HEK293 (cell line): ENCODE data around the gene LPIN1.

Source experiments
- CTCF ChIA-PET: fragments of 350-600 bp; formaldehyde crosslinking; extraction: SDS; loops from one replicate; lab custom pipeline; 2021; ENCODE audit warnings: antibody characterized with exemption; lab: Yijun Ruan, JAX
- POLR2A ChIA-PET: fragments of 300-600 bp; formaldehyde crosslinking; extraction: SDS; loops from one replicate; lab custom pipeline; 2020; ENCODE audit warnings: antibody characterized with exemption, inconsistent platforms; lab: Yijun Ruan, JAX
- H3K27ac ChIP-seq: fragments of 200-500 bp; sonication (Bioruptor generic); 2 replicates; pipeline ENCODE4 v1.5.1; 2014; ENCODE audit warnings: low read depth, low read length, control low read depth, inconsistent platforms; ENCODE audit errors: extremely low read depth
- H3K36me3 ChIP-seq, 2 experiments: fragments of 200-500 bp in 1 of 2; sonication (Bioruptor generic) in 1 of 2; 1 replicate in 1 of 2; 2 replicates in 1 of 2; pipeline ENCODE4 v1.5.1; 2014 to 2017; ENCODE audit warnings: inconsistent platforms in 2 of 2, low read length in 2 of 2; ENCODE audit not compliant: control insufficient read depth in 2 of 2, insufficient read depth in 1 of 2
- H3K4me1 ChIP-seq: fragments of 200-500 bp; sonication (Bioruptor generic); 2 replicates; pipeline ENCODE4 v1.5.1; 2014; ENCODE audit warnings: mild to moderate bottlenecking, low read length, inconsistent platforms; ENCODE audit not compliant: control insufficient read depth, insufficient read depth
- H3K4me3 ChIP-seq: 2 replicates; pipeline ENCODE4 v1.5.1; 2011; ENCODE audit warnings: low read depth, mild to moderate bottlenecking, control low read depth, low read length, moderate library complexity
- H3K9me3 ChIP-seq: fragments of 200-500 bp; sonication (Bioruptor generic); 2 replicates; pipeline ENCODE4 v1.5.1; 2014; ENCODE audit warnings: low read depth, low read length, inconsistent platforms; ENCODE audit not compliant: control insufficient read depth, insufficient read depth
- ELK4 ChIP-seq: IDR thresholded peaks from 2 replicates; pipeline ENCODE4 v1.6.1; 2011; ENCODE audit warnings: mild to moderate bottlenecking, low read depth, low read length, borderline replicate concordance
- HIC1 ChIP-seq: fragments of 450-650 bp; formaldehyde crosslinking; IDR thresholded peaks from 2 replicates; pipeline ENCODE4 v1.5.1; 2016; ENCODE audit warnings: missing biosample characterization, missing genetic modification characterization
- KLF16 ChIP-seq: fragments of 450-650 bp; formaldehyde crosslinking; IDR thresholded peaks from 2 replicates; pipeline ENCODE4 v1.5.1; 2017; ENCODE audit warnings: missing biosample characterization, missing genetic modification characterization
- MZF1 ChIP-seq: fragments of 450-650 bp; formaldehyde crosslinking; IDR thresholded peaks from 2 replicates; pipeline ENCODE4 v1.5.1; 2017; ENCODE audit warnings: missing biosample characterization, missing genetic modification characterization, borderline replicate concordance
- OSR2 ChIP-seq: fragments of 450-650 bp; formaldehyde crosslinking; IDR thresholded peaks from 2 replicates; pipeline ENCODE4 v1.5.1; 2016; ENCODE audit warnings: missing biosample characterization, missing genetic modification characterization
- OVOL3 ChIP-seq: fragments of 450-650 bp; formaldehyde crosslinking; IDR thresholded peaks from 2 replicates; pipeline ENCODE4 v1.5.1; 2016; ENCODE audit warnings: missing biosample characterization, missing genetic modification characterization
- ZBTB26 ChIP-seq: fragments of 450-650 bp; formaldehyde crosslinking; optimal IDR thresholded peaks from 2 replicates; pipeline ENCODE3; 2016; ENCODE audit warnings: missing biosample characterization, mild to moderate bottlenecking, missing genetic modification characterization
- ZBTB48 ChIP-seq: fragments of 450-650 bp; formaldehyde crosslinking; IDR thresholded peaks from 2 replicates; pipeline ENCODE4 v1.5.1; 2016; ENCODE audit warnings: missing biosample characterization, missing genetic modification characterization
- ZBTB49 ChIP-seq: fragments of 450-650 bp; formaldehyde crosslinking; IDR thresholded peaks from 2 replicates; pipeline ENCODE4 v1.5.1; 2016; ENCODE audit warnings: missing biosample characterization, missing genetic modification characterization, low read depth
- ZNF140 ChIP-seq: fragments of 450-650 bp; formaldehyde crosslinking; IDR thresholded peaks from 2 replicates; pipeline ENCODE4 v1.5.1; 2016; ENCODE audit warnings: missing biosample characterization, missing genetic modification characterization
- ZNF221 ChIP-seq: fragments of 450-650 bp; formaldehyde crosslinking; IDR thresholded peaks from 2 replicates; pipeline ENCODE4 v1.5.1; 2017; ENCODE audit warnings: missing biosample characterization, missing genetic modification characterization, borderline replicate concordance
- ZNF280C ChIP-seq: fragments of 450-650 bp; formaldehyde crosslinking; IDR thresholded peaks from 2 replicates; pipeline ENCODE4 v1.5.1; 2016; ENCODE audit warnings: missing biosample characterization, missing genetic modification characterization
- ZNF280D ChIP-seq: fragments of 450-650 bp; formaldehyde crosslinking; IDR thresholded peaks from 2 replicates; pipeline ENCODE4 v1.5.1; 2016; ENCODE audit warnings: missing biosample characterization, missing genetic modification characterization
- ZNF335 ChIP-seq: fragments of 450-650 bp; formaldehyde crosslinking; conservative IDR thresholded peaks from 2 replicates; pipeline ENCODE4 v1.5.1; 2016; ENCODE audit warnings: missing biosample characterization, missing genetic modification characterization
- ZNF350 ChIP-seq: fragments of 450-650 bp; formaldehyde crosslinking; IDR thresholded peaks from 2 replicates; pipeline ENCODE4 v1.5.0; 2017; ENCODE audit warnings: missing biosample characterization, mild to moderate bottlenecking, missing genetic modification characterization
- ZNF48 ChIP-seq: fragments of 450-650 bp; formaldehyde crosslinking; IDR thresholded peaks from 2 replicates; pipeline ENCODE4 v1.5.1; 2016; ENCODE audit warnings: missing biosample characterization, missing genetic modification characterization
- ZNF548 ChIP-seq: fragments of 450-650 bp; formaldehyde crosslinking; IDR thresholded peaks from 2 replicates; pipeline ENCODE4 v1.5.1; 2016; ENCODE audit warnings: missing biosample characterization, missing genetic modification characterization
- ZNF558 ChIP-seq: fragments of 450-650 bp; formaldehyde crosslinking; IDR thresholded peaks from 2 replicates; pipeline ENCODE4 v1.5.1; 2016; ENCODE audit warnings: missing biosample characterization, missing genetic modification characterization
- ZNF560 ChIP-seq: fragments of 450-650 bp; formaldehyde crosslinking; IDR thresholded peaks from 2 replicates; pipeline ENCODE4 v1.5.1; 2017; ENCODE audit warnings: missing biosample characterization, missing genetic modification characterization, borderline replicate concordance
- ZNF596 ChIP-seq: fragments of 450-650 bp; IDR thresholded peaks from 2 replicates; pipeline ENCODE4 v1.5.0; 2018; ENCODE audit warnings: missing biosample characterization, mild to moderate bottlenecking, missing genetic modification characterization, moderate library complexity
- ZSCAN5A ChIP-seq: fragments of 450-650 bp; formaldehyde crosslinking; IDR thresholded peaks from 2 replicates; pipeline ENCODE4 v1.5.1; 2016; ENCODE audit warnings: missing biosample characterization, missing genetic modification characterization

Gene LPIN1

GRCh38 chr2:11778923-11779757 is 32.7 kb downstream of the LPIN1 start:
- Histone ChIP-seq H3K4me1 (no peaks in the 10 kb centered on the region), H3K9me3 (no peaks in the 10 kb centered on the region), H3K4me3 (no peak overlapping the region), H3K36me3 (peaks cover 20 to 62% of the 10 kb centered on the region in 2 experiments), H3K27ac (no peak overlapping the region)
- POLR2A ChIA-PET = no interaction called here
- CTCF ChIA-PET = interaction anchor here (0.6 to 10.8 kb wide), 35 partner anchors 10 to 1228 kb away, joined by 3 to 247 read pairs (median 5); a partner anchor contains a TSS
- TF ChIP-seq OVOL3 (tag by site-specific recombination) (no peak), MZF1 (tag by site-specific recombination) (no peak), ZNF140 (tag by site-specific recombination) (no peak), ZNF280D (tag by site-specific recombination) (no peak), ZNF280C (tag by site-specific recombination) (no peak), KLF16 (no peak), ZBTB48 (tag by site-specific recombination) (no peak), ZNF48 (tag by site-specific recombination) (no peak), HIC1 (tag by site-specific recombination) (no peak), OSR2 (tag by site-specific recombination) (no peak), ZSCAN5A (tag by site-specific recombination) (no peak), ZBTB49 (tag by site-specific recombination) (no peak), ZNF548 (tag by site-specific recombination) (no peak), ZNF335 (tag by site-specific recombination) (peak; percentile 33; the same call in 1 of the 2 replicates), ELK4 (no peak), ZNF596 (tag by site-specific recombination) (no peak), ZNF560 (tag by site-specific recombination) (no peak), ZNF558 (tag by site-specific recombination) (no peak), ZNF350 (tag by site-specific recombination) (no peak), ZBTB26 (tag by site-specific recombination) (no peak), ZNF221 (tag by site-specific recombination) (no peak)
